ENCODE data around the gene LIPA. TPM values are rescaled to one million over a fixed set of nuclear protein-coding genes. Genes with fewer than 3 reads are reported as not detected.

LIPA gene
- total and polyA plus RNA-seq, 4 experiments from 2014 or later = 55.5 to 147 (median 75.8) TPM

GRCh38 chr10:89281606-89282395 is 30.2 kb upstream of the LIPA start:
- no peak for DNase-seq
- Histone ChIP-seq H3K27me3 (ENCODE audit: insufficient read depth, low read length) (no peaks in the 10 kb centered on the region), H3K9me3 (ENCODE audit: control insufficient read depth in 1 of 2, low read length in 2 of 2) (no peaks in the 10 kb centered on the region), H3K4me1 (ENCODE audit: insufficient read depth, low read length) (no peaks in the 10 kb centered on the region), H3K27ac (ENCODE audit: low read depth, low read length) (no peak overlapping the region), H3K4me3 (ENCODE audit: low read length in 2 of 2) (no peak overlapping the region), H3K36me3 (ENCODE audit: insufficient read depth, low read length) (no peaks in the 10 kb centered on the region)
- ChIA-PET CTCF (ENCODE audit: partially characterized antibody) (interaction anchor here (0.5 kb wide), 1 partner anchor 471 kb away, joined by 3 read pairs; no protein-coding TSS in a partner anchor), POLR2A (ENCODE audit: partially characterized antibody) (no interaction called here)
- H3K27ac Mint-ChIP-seq = no peak overlapping the region
- no peaks in the 10 kb centered on the region for H3K36me3 Mint-ChIP-seq
- no peaks in the 10 kb centered on the region for H3K9me3 Mint-ChIP-seq
- H3K27me3 Mint-ChIP-seq = no peaks in the 10 kb centered on the region
- peaks cover 0 to 3% (median 0%) of the 10 kb centered on the region in 4 donors for H3K4me1 Mint-ChIP-seq
- H3K4me3 Mint-ChIP-seq = no peak overlapping the region
- intact Hi-C loops (cut with micrococcal nuclease) = no loop called here

GRCh38 chr10:89280508-89280907 is 28.9 kb upstream of the LIPA start:
- Mint-ChIP-seq H3K9me3 (no peaks in the 10 kb centered on the region), H3K36me3 (no peaks in the 10 kb centered on the region), H3K27me3 (no peaks in the 10 kb centered on the region), H3K27ac (no peak overlapping the region), H3K4me1 (peaks cover 0 to 3% (median 0%) of the 10 kb centered on the region in 4 donors), H3K4me3 (no peak overlapping the region)
- no peak overlapping the region for H3K4me3 ChIP-seq (ENCODE audit: low read length in 2 of 2)
- no peaks in the 10 kb centered on the region for H3K27me3 ChIP-seq (ENCODE audit: insufficient read depth, low read length)
- DNase-seq = no peak
- ChIA-PET POLR2A (ENCODE audit: partially characterized antibody) (no interaction called here), CTCF (ENCODE audit: partially characterized antibody) (interaction anchor here (0.6 kb wide), 1 partner anchor 349 kb away, joined by 3 read pairs; no protein-coding TSS in a partner anchor)
- no peak overlapping the region for H3K27ac ChIP-seq (ENCODE audit: low read depth, low read length)
- no peaks in the 10 kb centered on the region for H3K4me1 ChIP-seq (ENCODE audit: insufficient read depth, low read length)
- intact Hi-C loops (cut with micrococcal nuclease) = no loop called here
- H3K9me3 ChIP-seq (ENCODE audit: control insufficient read depth in 1 of 2, low read length in 2 of 2) = no peaks in the 10 kb centered on the region
- H3K36me3 ChIP-seq (ENCODE audit: insufficient read depth, low read length) = no peaks in the 10 kb centered on the region

GRCh38 chr10:89279421-89279869 is 27.9 kb upstream of the LIPA start:
- Histone ChIP-seq H3K9me3 (ENCODE audit: control insufficient read depth in 1 of 2, low read length in 2 of 2) (no peaks in the 10 kb centered on the region), H3K36me3 (ENCODE audit: insufficient read depth, low read length) (no peaks in the 10 kb centered on the region), H3K27me3 (ENCODE audit: insufficient read depth, low read length) (no peaks in the 10 kb centered on the region), H3K27ac (ENCODE audit: low read depth, low read length) (no peak overlapping the region), H3K4me1 (ENCODE audit: insufficient read depth, low read length) (no peaks in the 10 kb centered on the region), H3K4me3 (ENCODE audit: low read length in 2 of 2) (no peak overlapping the region)
- H3K27ac Mint-ChIP-seq = no peak overlapping the region
- intact Hi-C loops (cut with micrococcal nuclease) = no loop called here
- POLR2A ChIA-PET (ENCODE audit: partially characterized antibody) = no interaction called here
- no peaks in the 10 kb centered on the region for H3K9me3 Mint-ChIP-seq
- H3K27me3 Mint-ChIP-seq = peaks cover 2% of the 10 kb centered on the region in 2 donors
- no peaks in the 10 kb centered on the region for H3K36me3 Mint-ChIP-seq
- CTCF ChIA-PET (ENCODE audit: partially characterized antibody) = no interaction called here
- no peak overlapping the region for H3K4me3 Mint-ChIP-seq
- H3K4me1 Mint-ChIP-seq = peaks cover 0 to 3% (median 0%) of the 10 kb centered on the region in 4 donors
- DNase-seq = no peak

GRCh38 chr10:89278900-89279392 is 27.4 kb upstream of the LIPA start:
- no peaks in the 10 kb centered on the region for H3K9me3 ChIP-seq (ENCODE audit: control insufficient read depth in 1 of 2, low read length in 2 of 2)
- DNase-seq = no peak
- Mint-ChIP-seq H3K27me3 (peaks cover 2% of the 10 kb centered on the region in 2 donors), H3K4me1 (peaks cover 0 to 3% (median 0%) of the 10 kb centered on the region in 4 donors), H3K9me3 (no peaks in the 10 kb centered on the region), H3K4me3 (no peak overlapping the region), H3K27ac (no peak overlapping the region), H3K36me3 (no peaks in the 10 kb centered on the region)
- intact Hi-C loops (cut with micrococcal nuclease) = no loop called here
- H3K4me3 ChIP-seq (ENCODE audit: low read length in 2 of 2) = no peak overlapping the region
- no peaks in the 10 kb centered on the region for H3K27me3 ChIP-seq (ENCODE audit: insufficient read depth, low read length)
- ChIA-PET CTCF (ENCODE audit: partially characterized antibody) (no interaction called here), POLR2A (ENCODE audit: partially characterized antibody) (no interaction called here)
- no peaks in the 10 kb centered on the region for H3K36me3 ChIP-seq (ENCODE audit: insufficient read depth, low read length)
- H3K27ac ChIP-seq (ENCODE audit: low read depth, low read length) = no peak overlapping the region
- no peaks in the 10 kb centered on the region for H3K4me1 ChIP-seq (ENCODE audit: insufficient read depth, low read length)

- ChIA-PET CTCF (ENCODE audit: partially characterized antibody) (no interaction called here), POLR2A (ENCODE audit: partially characterized antibody) (no interaction called here)
These were observed 26.5 kb upstream of the LIPA start for GRCh38 chr10:89278034-89278535.

GRCh38 chr10:89275383-89275782 is 23.8 kb upstream of the LIPA start:
- ChIA-PET POLR2A (ENCODE audit: partially characterized antibody) (no interaction called here), CTCF (ENCODE audit: partially characterized antibody) (no interaction called here)
- Histone ChIP-seq H3K36me3 (ENCODE audit: insufficient read depth, low read length) (no peaks in the 10 kb centered on the region), H3K4me1 (ENCODE audit: insufficient read depth, low read length) (no peaks in the 10 kb centered on the region), H3K27ac (ENCODE audit: low read depth, low read length) (no peak overlapping the region), H3K4me3 (ENCODE audit: low read length in 2 of 2) (no peak overlapping the region), H3K27me3 (ENCODE audit: insufficient read depth, low read length) (no peaks in the 10 kb centered on the region), H3K9me3 (ENCODE audit: control insufficient read depth in 1 of 2, low read length in 2 of 2) (no peaks in the 10 kb centered on the region)
- DNase-seq = no peak
- intact Hi-C loops (cut with micrococcal nuclease) = no loop called here
- Mint-ChIP-seq H3K9me3 (no peaks in the 10 kb centered on the region), H3K27me3 (peaks cover 2 to 3% of the 10 kb centered on the region in 2 donors), H3K36me3 (no peaks in the 10 kb centered on the region), H3K4me1 (peaks cover 0 to 3% (median 0%) of the 10 kb centered on the region in 4 donors), H3K27ac (no peak overlapping the region), H3K4me3 (no peak overlapping the region)

More at GRCh38 chr10:89278034-89278535, 26.5 kb upstream of the LIPA start:
- Histone ChIP-seq H3K9me3 (ENCODE audit: control insufficient read depth in 1 of 2, low read length in 2 of 2) (no peaks in the 10 kb centered on the region), H3K4me1 (ENCODE audit: insufficient read depth, low read length) (no peaks in the 10 kb centered on the region), H3K27me3 (ENCODE audit: insufficient read depth, low read length) (no peaks in the 10 kb centered on the region), H3K27ac (ENCODE audit: low read depth, low read length) (no peak overlapping the region), H3K36me3 (ENCODE audit: insufficient read depth, low read length) (no peaks in the 10 kb centered on the region), H3K4me3 (ENCODE audit: low read length in 2 of 2) (no peak overlapping the region)
- Mint-ChIP-seq H3K4me3 (no peak overlapping the region), H3K4me1 (peaks cover 0 to 3% (median 0%) of the 10 kb centered on the region in 4 donors), H3K27ac (no peak overlapping the region), H3K27me3 (peaks cover 2% of the 10 kb centered on the region in 2 donors), H3K36me3 (no peaks in the 10 kb centered on the region), H3K9me3 (no peaks in the 10 kb centered on the region)
- intact Hi-C loops (cut with micrococcal nuclease) = no loop called here
- DNase-seq = no peak

GRCh38 chr10:89274928-89275327 is 23.4 kb upstream of the LIPA start:
- Mint-ChIP-seq H3K27me3 (peaks cover 2 to 3% of the 10 kb centered on the region in 2 donors), H3K4me1 (peaks cover 0 to 3% (median 0%) of the 10 kb centered on the region in 4 donors), H3K36me3 (no peaks in the 10 kb centered on the region), H3K4me3 (no peak overlapping the region), H3K9me3 (no peaks in the 10 kb centered on the region), H3K27ac (no peak overlapping the region)
- intact Hi-C loops (cut with micrococcal nuclease) = no loop called here
- no peak for DNase-seq
- ChIA-PET CTCF (ENCODE audit: partially characterized antibody) (no interaction called here), POLR2A (ENCODE audit: partially characterized antibody) (no interaction called here)
- no peak overlapping the region for H3K4me3 ChIP-seq (ENCODE audit: low read length in 2 of 2)
- H3K27ac ChIP-seq (ENCODE audit: low read depth, low read length) = no peak overlapping the region
- no peaks in the 10 kb centered on the region for H3K4me1 ChIP-seq (ENCODE audit: insufficient read depth, low read length)
- H3K36me3 ChIP-seq (ENCODE audit: insufficient read depth, low read length) = no peaks in the 10 kb centered on the region
- H3K27me3 ChIP-seq (ENCODE audit: insufficient read depth, low read length) = no peaks in the 10 kb centered on the region
- no peaks in the 10 kb centered on the region for H3K9me3 ChIP-seq (ENCODE audit: control insufficient read depth in 1 of 2, low read length in 2 of 2)

Data from CD4-positive, alpha-beta memory T cell (primary cell).